ENCODE results near the gene BNIP3.

The BNIP3 gene, protein sequence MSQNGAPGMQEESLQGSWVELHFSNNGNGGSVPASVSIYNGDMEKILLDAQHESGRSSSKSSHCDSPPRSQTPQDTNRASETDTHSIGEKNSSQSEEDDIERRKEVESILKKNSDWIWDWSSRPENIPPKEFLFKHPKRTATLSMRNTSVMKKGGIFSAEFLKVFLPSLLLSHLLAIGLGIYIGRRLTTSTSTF

GRCh38 chr10:131981429-131982184, at the start of gene BNIP3:
TSS of gene BNIP3 (minus strand) at chr10:131981923. CDS start at chr10:131981806, 117 bp downstream.
- DNase-seq = peak; percentile 93 to 95
- TF ChIP-seq GATA1 (IDR thresholded peaks at IDR 0.05; ENCODE audit: low read depth, low read length) (no peak), POLR2A (IDR thresholded peaks at IDR 0.05; ENCODE audit: low read length) (peak; percentile 45)

DNA sequence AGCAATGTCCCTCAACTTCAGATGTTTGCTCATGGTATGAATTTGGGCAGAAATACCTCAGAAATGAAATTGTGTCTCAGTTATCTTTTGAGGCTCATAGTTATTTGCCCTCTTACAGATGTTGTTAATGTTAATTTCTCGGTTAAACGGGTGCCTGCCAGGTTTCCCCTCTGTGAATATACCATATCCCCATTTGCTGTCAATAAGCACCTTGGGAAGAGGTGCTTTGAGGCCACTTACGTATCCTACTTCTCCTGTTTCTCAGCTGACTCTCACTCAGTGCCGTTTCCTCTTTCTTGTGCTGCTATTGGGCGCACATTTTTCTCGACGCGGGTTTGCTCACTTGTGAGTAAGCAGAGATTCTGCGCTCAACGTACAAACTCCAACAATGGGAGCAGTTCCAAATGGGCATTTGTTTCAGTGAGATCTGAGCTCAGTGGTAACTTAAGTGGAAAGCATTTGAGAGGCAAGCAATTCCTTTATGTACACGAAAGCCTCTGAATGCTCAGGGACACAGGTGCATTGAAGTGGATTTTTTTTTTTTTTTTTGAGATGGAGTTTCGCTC, 49.3 kb upstream of the BNIP3 start:
- no peak for DNase-seq
- TF ChIP-seq POLR2A (IDR thresholded peaks at IDR 0.05; ENCODE audit: low read length) (no peak), GATA1 (IDR thresholded peaks at IDR 0.05; ENCODE audit: low read depth, low read length) (no peak)

DNA sequence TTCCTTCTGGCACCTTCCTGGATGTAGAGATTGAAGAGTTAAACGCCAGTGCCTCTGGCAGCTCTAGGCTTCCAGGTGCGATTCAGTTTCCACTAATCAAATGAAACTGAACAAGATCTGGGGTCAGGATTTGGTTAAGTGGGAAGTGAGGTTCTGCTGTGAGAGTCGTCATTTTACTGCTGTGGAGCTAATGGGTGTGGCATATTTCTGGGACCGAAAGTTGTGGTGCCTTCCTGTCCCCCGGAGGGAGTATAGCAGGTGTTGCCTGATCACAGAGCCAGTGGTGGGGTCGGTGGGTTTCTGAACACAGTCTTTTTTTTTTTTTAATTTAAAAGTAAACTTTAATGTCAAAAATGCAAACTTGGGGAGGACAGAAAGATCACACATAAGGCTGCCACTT, 47.0 kb upstream of the BNIP3 start:
- DNase-seq = no peak
- no peak for TF ChIP-seq GATA1 (IDR thresholded peaks at IDR 0.05; ENCODE audit: low read depth, low read length)
- TF ChIP-seq POLR2A (IDR thresholded peaks at IDR 0.05; ENCODE audit: low read length) = no peak

GRCh38 chr10:132027423-132027983, 45.8 kb upstream of the BNIP3 start:
- DNase-seq = no peak
- no peak for TF ChIP-seq POLR2A (IDR thresholded peaks at IDR 0.05; ENCODE audit: low read length)
- no peak for TF ChIP-seq GATA1 (IDR thresholded peaks at IDR 0.05; ENCODE audit: low read depth, low read length)

DNA sequence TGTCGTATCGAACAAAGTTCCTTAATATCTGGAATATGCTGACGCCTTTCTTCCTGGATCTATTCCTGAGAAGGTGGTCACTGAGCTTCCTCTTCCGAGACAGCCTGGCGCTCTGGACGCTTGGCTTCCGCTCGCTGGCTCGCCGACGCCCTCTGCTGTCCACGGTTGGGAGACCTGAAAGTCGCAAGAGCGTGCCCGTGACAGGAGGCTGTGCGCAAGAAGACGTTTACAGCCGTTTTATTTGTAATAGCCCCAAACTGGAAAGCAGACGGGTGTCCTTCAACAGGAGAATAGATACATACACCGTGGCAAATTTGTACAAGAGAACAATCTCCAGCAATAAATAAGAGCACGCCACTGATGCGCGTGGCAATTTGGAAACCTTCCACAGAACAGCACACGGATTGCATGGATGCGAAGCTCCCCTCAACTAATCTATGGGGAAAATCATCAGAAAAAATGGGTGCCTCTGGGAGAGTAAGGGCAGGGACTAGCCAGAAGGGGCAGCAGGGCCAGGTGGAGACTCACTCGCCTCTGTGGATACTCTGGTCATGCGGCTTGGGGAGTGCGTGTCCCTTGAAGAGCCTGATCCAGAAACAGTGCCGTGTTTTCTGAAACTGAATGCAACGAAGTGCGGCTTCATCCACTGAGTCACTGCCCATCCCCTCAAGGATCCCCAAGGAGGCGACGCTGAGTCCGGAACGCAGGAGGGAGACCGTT, 41.5 kb upstream of the BNIP3 start:
- TF ChIP-seq POLR2A (IDR thresholded peaks at IDR 0.05; ENCODE audit: low read length) (no peak), GATA1 (IDR thresholded peaks at IDR 0.05; ENCODE audit: low read depth, low read length) (no peak)
- peak; percentile 67 to 85 for DNase-seq

DNA sequence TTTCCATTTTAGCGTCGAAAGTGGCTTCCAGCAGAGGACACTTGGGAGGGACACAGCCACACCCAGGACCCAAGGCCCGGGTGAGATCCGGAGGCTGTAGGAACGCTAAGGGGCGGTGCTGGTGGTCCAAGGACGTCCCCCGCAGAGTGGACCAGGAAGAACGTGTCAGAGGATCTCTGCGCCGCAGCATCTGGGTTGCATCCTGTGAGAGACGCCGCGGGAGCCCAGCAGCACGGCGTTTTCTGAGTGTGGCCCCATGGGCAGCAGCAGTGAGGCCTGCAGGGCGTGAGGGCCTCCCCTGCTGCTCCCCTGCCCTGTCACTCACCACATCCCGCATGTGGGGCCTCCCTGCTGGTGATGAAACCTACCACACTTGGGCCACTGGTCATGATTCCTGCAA, 40.5 kb upstream of the BNIP3 start:
- no peak for DNase-seq

GRCh38 chr10:132021504-132022143, 39.9 kb upstream of the BNIP3 start:
- DNase-seq = no peak
- TF ChIP-seq GATA1 (IDR thresholded peaks at IDR 0.05; ENCODE audit: low read depth, low read length) (no peak), POLR2A (IDR thresholded peaks at IDR 0.05; ENCODE audit: low read length) (no peak)

More for the DNA sequence above, 40.5 kb upstream of the BNIP3 start:
- TF ChIP-seq POLR2A (IDR thresholded peaks at IDR 0.05; ENCODE audit: low read length) (no peak), GATA1 (IDR thresholded peaks at IDR 0.05; ENCODE audit: low read depth, low read length) (no peak)

DNA sequence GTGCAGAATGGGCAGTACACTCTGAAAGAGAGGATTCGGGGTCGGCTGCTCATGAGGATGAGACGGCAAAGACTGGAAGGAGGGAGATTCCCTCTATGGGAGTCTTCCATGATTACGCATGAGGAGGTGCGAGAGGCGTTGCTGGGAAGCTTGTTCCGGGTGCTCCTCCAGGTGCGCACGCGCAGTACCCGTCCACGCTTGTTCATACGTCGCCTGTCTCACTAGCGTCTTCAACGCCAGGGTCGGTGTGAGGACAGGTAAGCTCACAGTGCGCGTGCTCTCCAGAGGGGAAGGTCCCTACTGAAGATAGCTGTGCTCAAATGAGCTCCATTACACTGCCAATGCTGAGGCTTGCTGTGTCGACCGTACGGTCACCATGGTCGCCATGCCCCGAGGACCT, 39.3 kb upstream of the BNIP3 start:
- TF ChIP-seq GATA1 (IDR thresholded peaks at IDR 0.05; ENCODE audit: low read depth, low read length) (no peak), POLR2A (IDR thresholded peaks at IDR 0.05; ENCODE audit: low read length) (no peak)
- DNase-seq = no peak

GRCh38 chr10:132020456-132020855, 38.7 kb upstream of the BNIP3 start:
- DNase-seq = no peak
- TF ChIP-seq POLR2A (IDR thresholded peaks at IDR 0.05; ENCODE audit: low read length) (no peak), GATA1 (IDR thresholded peaks at IDR 0.05; ENCODE audit: low read depth, low read length) (no peak)

GRCh38 chr10:132019366-132019765, 37.6 kb upstream of the BNIP3 start:
- DNase-seq = no peak
- TF ChIP-seq POLR2A (IDR thresholded peaks at IDR 0.05; ENCODE audit: low read length) = no peak
- TF ChIP-seq GATA1 (IDR thresholded peaks at IDR 0.05; ENCODE audit: low read depth, low read length) = no peak

- no peak for DNase-seq
- TF ChIP-seq POLR2A (IDR thresholded peaks at IDR 0.05; ENCODE audit: low read length) (no peak), GATA1 (IDR thresholded peaks at IDR 0.05; ENCODE audit: low read depth, low read length) (no peak)
These were observed 36.7 kb upstream of the BNIP3 start for GRCh38 chr10:132018446-132018845.

DNA sequence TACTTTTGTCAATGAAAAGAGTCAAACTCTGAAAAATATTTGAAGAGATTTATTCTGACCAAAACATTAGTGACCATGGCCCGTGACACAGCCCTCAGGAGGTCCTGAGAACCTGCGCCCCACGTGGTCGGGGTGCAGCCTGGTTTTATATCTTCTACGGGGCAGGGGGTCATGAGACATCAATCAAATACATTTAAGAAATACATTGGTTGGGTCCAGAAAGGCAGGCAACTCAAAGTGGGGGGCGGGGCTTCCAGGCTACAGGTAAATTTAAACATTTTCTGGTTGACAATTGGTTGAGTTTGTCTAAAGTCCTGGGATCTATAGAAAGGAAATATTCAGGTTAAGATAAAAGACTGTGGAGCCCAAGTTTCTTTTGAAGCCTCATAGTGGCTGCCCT, 34.8 kb upstream of the BNIP3 start:
- TF ChIP-seq POLR2A (IDR thresholded peaks at IDR 0.05; ENCODE audit: low read length) (no peak), GATA1 (IDR thresholded peaks at IDR 0.05; ENCODE audit: low read depth, low read length) (no peak)
- no peak for DNase-seq

DNA sequence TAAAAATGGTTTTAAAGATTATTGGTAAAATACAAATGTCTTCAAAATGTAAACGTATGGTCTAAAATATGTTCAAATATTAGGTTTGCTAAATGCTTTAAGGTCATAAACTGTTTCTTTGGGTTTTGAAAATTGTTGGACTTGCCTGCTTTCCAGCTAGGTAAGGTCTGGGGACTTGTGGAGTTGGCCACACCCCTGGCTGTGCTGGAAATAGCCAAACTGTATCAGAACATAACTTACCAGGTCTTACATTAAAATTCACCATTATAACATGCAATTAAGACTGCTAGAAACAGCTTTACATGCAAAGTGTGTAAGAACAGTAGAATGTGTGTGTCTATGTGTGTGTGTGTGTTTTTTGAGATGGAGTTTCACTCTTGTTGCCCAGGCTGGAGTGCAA, 29.7 kb upstream of the BNIP3 start:
- DNase-seq = no peak
- TF ChIP-seq GATA1 (IDR thresholded peaks at IDR 0.05; ENCODE audit: low read depth, low read length) (no peak), POLR2A (IDR thresholded peaks at IDR 0.05; ENCODE audit: low read length) (no peak)
